Parathyroid adenoma (tissue), 2 donors: ENCODE results near the gene ZDHHC16.

Experiments
- H2AFZ ChIP-seq: fragments of 300-600 bp; sonication (generic); one replicate; pipeline ENCODE4 v1.7.0; 2017; ENCODE audit warnings: antibody characterized with exemption, mild to moderate bottlenecking
- H3K27ac ChIP-seq: fragments of 300-600 bp; sonication (generic); one replicate; pipeline ENCODE4 v1.7.0; 2017
- H3K27me3 ChIP-seq: fragments of 300-600 bp; sonication (generic); one replicate; pipeline ENCODE4 v1.7.0; 2017; ENCODE audit warnings: low read length; ENCODE audit not compliant: control insufficient read depth, insufficient read depth
- H3K36me3 ChIP-seq: fragments of 300-600 bp; sonication (generic); one replicate; pipeline ENCODE4 v1.7.0; 2017; ENCODE audit warnings: low read length; ENCODE audit not compliant: control insufficient read depth, insufficient read depth
- H3K4me1 ChIP-seq: fragments of 300-600 bp; sonication (generic); one replicate; pipeline ENCODE4 v1.7.0; 2017; ENCODE audit warnings: control low read depth
- H3K4me2 ChIP-seq: fragments of 300-600 bp; sonication (generic); one replicate; pipeline ENCODE4 v1.7.0; 2017; ENCODE audit warnings: low read length
- H3K4me3 ChIP-seq: fragments of 300-600 bp; sonication (generic); one replicate; pipeline ENCODE4 v1.7.0; 2017; ENCODE audit warnings: low read depth, low read length
- H3K79me2 ChIP-seq: fragments of 300-600 bp; sonication (generic); one replicate; pipeline ENCODE4 v1.7.0; 2017; ENCODE audit warnings: control low read depth
- H3K9ac ChIP-seq: fragments of 300-600 bp; sonication (generic); one replicate; pipeline ENCODE4 v1.7.0; 2017; ENCODE audit warnings: mild to moderate bottlenecking
- H3K9me3 ChIP-seq: fragments of 300-600 bp; sonication (generic); one replicate; pipeline ENCODE4 v1.7.0; 2017; ENCODE audit warnings: low read length; ENCODE audit not compliant: control insufficient read depth
- CTCF ChIP-seq: fragments of 300-600 bp; sonication (generic); IDR thresholded peaks from one replicate; pipeline ENCODE4 v1.7.0; 2017; ENCODE audit warnings: antibody characterized with exemption, mild to moderate bottlenecking
- donor health status: primary hyperparathyroidism.

The ZDHHC16 gene

GRCh38 chr10:97425964-97426775, 19.8 kb upstream of the ZDHHC16 start, which contains the start of gene PGAM1:
PGAM1 (plus strand) TSS chr10:97426191; CDS start chr10:97426308, 117 bp downstream.
- Histone ChIP-seq H3K4me3 (peak within 1 kb of the TSS; percentile 80), H3K9me3 (no peaks in the 10 kb centered on the region), H3K27me3 (no peaks in the 10 kb centered on the region), H2AFZ (peak within 1 kb of the TSS; percentile 80), H3K36me3 (no peaks in the 10 kb centered on the region), H3K4me1 (peaks cover 8% of the 10 kb centered on the region), H3K27ac (peak within 1 kb of the TSS; percentile 83), H3K9ac (peak within 1 kb of the TSS; percentile 68), H3K79me2 (peaks cover 14% of the 10 kb centered on the region), H3K4me2 (peak within 1 kb of the TSS; percentile 91)
- TF ChIP-seq CTCF = peak; percentile 79

- H3K27ac ChIP-seq = peak overlapping the region; percentile 83
- H3K27me3 ChIP-seq = no peaks in the 10 kb centered on the region
- TF ChIP-seq CTCF = no peak
- H2AFZ ChIP-seq = peak overlapping the region; percentile 80
- H3K4me2 ChIP-seq = peak overlapping the region; percentile 77
- no peaks in the 10 kb centered on the region for H3K9me3 ChIP-seq
- H3K79me2 ChIP-seq = peaks cover 14% of the 10 kb centered on the region
- peak overlapping the region; percentile 68 for H3K9ac ChIP-seq
- H3K36me3 ChIP-seq = no peaks in the 10 kb centered on the region
- H3K4me1 ChIP-seq = peaks cover 8% of the 10 kb centered on the region
- H3K4me3 ChIP-seq = peak overlapping the region; percentile 80
Measured at GRCh38 chr10:97426776-97427570, 19.0 kb upstream of the ZDHHC16 start.

DNA sequence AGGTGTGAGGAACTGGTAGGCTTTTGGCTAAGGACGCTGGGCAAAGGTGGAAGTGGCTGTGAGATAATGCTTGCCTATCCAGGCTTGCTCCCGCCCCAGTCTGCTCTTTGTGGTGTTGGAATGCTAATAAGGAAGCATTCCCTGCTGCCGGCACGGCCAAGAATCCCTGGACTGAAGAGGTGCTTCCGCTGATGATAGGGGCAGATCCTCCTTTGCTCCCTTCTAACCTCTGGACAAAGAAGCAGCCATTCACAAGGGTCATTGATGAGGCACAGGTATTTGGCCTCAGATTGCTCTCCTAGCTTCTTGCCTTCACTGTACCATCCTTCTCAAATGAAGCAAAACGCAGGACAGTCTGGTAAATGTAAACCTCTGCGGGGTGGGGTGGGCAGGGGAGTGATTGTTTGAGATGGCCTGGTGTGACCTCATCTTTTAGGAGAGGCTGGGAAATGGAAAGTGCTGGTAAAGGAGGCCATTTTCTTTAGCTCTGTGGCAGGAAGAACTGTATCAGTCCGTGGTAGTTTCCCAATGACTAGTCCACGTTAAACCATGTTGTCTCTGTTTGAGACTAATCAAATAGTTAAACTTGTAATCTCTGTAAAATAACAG, 18.3 kb upstream of the ZDHHC16 start:
- Histone ChIP-seq H3K4me1 (peaks cover 8% of the 10 kb centered on the region), H3K9ac (no peak overlapping the region), H3K4me3 (peak overlapping the region; percentile 80)

DNA sequence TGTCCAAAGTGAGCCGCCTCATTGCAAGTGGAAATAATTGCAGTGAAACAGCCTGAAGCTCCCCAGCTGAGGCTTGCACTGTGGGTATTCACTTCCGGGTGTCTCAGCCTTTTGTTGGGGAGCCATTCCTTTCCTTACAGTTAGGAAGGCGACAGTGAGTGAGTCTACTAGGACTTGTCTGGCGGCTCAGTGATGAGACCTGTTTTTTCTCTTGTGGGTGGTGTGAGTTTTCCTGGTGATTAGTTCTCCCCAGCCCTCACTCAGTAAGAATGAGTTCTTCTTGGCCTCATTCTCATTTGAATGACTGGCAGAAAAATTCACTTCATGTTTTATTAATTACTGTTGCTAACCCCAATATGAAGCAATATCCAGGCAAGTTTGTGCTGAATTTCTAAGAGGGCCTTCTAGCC, 17.4 kb upstream of the ZDHHC16 start:
- Histone ChIP-seq H3K79me2 (peaks cover 14% of the 10 kb centered on the region), H3K27me3 (no peaks in the 10 kb centered on the region), H3K9ac (no peak overlapping the region), H3K4me3 (no peak overlapping the region), H3K4me2 (no peak overlapping the region), H2AFZ (no peak overlapping the region), H3K27ac (no peak overlapping the region), H3K36me3 (no peaks in the 10 kb centered on the region), H3K9me3 (no peaks in the 10 kb centered on the region), H3K4me1 (peaks cover 8% of the 10 kb centered on the region)
- TF ChIP-seq CTCF = no peak

More for the DNA sequence above, 18.3 kb upstream of the ZDHHC16 start:
- Histone ChIP-seq H3K36me3 (no peaks in the 10 kb centered on the region), H2AFZ (no peak overlapping the region), H3K27ac (peak overlapping the region; percentile 62), H3K9me3 (no peaks in the 10 kb centered on the region), H3K79me2 (peaks cover 14% of the 10 kb centered on the region), H3K27me3 (no peaks in the 10 kb centered on the region), H3K4me2 (peak overlapping the region; percentile 77)
- no peak for TF ChIP-seq CTCF
